HG02678 (cell line): ENCODE data around the gene REXO5.

ENCODE experiments used
- ATAC-seq: cut with Tn5 transposase; IDR thresholded peaks from one replicate; pipeline ENCODE4 v1.9.1; 2021; ENCODE audit warnings: mild to moderate bottlenecking, moderate library complexity; ENCODE audit not compliant: unreplicated experiment

The REXO5 gene

DNA sequence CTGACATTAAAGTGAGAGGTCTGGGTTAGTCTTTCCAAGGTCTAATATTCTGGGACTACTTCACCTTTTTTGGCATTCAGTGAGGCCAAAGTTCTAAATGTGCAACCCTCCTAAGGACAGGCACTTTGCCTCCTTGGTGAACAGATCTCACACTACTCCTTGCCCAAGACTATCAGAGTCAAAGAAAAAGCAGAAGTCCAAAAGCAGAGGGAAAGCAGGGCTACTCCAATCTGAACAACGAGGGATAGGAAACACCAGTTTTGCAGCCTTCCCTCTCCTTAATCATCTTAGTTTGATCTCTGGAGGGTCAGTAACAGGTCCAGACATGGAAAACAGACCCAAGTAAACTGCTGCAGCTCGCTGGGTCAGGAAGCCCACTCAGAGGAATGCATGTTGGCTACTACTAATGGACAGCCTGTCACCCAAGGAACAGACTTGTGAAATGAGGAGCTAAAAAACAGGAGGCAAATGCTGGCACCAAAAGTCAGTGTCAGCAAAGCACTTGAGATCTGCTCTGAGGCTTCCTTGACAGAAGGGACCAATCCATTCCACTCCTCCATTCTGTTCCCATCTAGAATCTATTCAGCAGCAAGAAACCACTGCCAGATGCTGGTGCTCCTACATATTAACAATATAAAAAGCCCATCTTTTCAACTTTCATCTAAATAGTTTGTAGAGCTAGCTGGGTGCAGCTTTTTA is 63.9 kb downstream of the REXO5 start:
- ATAC-seq = no peak

DNA sequence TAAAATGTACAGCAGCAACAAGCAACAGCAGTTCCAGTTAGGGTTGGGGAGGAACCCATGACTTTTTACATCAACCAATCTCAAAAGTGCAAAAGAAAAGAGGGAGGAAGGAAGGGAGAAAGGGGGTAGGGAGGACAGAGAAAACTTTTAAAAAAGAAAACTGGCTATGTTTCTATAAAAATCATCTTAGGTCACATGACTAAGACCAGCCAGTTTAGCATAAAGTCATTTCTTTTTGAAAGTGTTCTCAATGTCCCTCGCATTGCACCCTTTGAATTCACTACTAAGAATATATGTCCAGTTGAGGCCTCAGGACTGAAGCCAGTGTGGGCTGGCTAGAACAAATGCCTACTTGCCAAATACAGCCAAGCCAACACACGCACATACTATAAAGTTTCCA is 64.9 kb downstream of the REXO5 start:
- no peak for ATAC-seq

DNA sequence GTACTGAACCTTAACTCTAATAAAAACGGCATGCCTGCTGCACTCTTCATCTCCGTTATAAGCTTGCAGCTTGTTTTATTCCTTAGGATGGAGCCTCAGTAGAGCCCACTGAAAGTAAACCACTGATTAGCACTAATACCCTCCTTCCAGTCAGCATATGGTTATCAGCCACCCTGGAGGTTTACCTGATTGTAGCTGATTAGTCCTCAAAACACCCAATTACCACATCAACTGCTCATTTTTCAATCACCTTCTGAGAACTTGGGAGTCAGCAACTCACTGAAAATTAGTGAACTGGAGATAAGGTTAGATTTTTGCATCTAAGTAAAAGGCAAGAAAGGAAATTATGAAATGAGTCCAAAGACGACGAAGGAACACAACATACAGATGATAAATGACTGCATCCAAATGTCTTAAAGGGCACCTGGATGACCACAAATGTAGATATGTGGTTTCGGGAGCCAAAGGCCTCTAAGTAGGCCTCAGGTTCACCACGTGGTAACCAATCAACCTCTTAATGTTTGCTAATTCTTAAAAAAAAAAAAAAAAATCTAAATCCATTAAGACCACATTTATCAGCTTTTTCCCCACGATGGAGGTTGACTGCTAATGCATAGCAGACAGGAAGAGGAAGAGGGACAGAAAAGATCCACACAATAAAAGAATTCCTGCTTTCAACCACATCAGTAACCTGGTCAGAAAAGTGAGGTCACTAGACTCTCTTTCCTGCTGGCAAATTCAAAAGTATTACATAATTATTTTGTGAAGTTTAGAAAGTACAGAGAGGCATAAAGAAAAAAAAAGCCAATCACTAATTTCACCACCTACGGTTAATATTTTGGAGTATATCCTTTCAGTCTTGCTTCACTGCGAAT is 65.9 kb downstream of the REXO5 start:
- ATAC-seq = no peak

DNA sequence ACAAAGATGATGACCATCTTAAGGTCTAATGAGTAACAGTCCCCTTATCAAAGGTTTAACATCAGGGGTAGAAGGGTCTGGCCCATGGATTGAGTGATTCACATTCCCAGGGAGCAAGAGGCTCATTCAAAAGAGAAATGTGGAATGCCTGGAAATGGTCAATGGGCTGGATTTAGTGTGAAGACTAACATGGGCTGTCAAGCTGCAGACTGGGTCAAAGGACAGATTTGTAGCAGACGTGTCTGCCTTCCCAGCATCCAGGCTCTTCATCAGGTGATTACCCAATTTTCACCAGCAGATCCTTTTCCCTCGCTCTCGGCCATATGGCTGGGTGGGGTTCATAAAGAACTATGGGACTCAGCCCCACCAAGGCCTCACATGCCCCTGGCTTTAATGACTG is 67.0 kb downstream of the REXO5 start:
- no peak for ATAC-seq

DNA sequence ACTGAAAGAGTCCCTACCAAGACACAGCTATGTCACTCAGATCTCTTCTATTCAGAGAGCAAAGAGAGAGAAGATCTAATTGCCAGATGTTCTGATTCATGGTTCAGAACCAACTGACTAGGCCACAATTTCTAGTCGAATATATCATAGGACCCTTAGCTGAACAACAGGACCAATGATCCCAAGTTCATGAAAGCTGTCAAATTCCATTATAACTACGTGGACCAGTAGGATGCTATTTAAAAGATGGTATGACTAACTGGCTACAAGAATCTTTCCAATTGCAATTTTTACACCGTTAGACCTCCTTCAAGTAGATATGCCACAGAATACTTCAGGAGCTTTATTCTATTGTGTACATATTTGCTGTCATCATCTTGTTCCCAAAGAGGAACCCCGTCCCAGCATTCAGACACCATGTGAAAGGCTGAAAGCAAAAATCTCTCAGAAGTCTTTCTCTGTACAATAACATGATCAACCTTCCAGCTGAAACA is 67.8 kb downstream of the REXO5 start:
- ATAC-seq = no peak

DNA sequence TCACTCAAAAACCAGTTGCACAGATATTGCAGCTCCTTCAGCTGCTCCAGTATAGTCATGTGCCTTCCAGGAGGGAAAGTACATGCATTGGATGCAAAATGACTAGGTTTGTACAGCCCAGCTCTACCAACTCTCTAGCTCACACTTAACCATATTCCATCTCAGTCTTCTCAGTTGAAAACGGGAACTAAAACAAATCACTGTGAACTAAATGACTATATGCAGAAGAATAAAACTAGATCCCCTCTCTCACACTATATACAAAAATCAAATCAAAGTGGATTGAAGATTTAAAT is 69.0 kb downstream of the REXO5 start:
- ATAC-seq = no peak

DNA sequence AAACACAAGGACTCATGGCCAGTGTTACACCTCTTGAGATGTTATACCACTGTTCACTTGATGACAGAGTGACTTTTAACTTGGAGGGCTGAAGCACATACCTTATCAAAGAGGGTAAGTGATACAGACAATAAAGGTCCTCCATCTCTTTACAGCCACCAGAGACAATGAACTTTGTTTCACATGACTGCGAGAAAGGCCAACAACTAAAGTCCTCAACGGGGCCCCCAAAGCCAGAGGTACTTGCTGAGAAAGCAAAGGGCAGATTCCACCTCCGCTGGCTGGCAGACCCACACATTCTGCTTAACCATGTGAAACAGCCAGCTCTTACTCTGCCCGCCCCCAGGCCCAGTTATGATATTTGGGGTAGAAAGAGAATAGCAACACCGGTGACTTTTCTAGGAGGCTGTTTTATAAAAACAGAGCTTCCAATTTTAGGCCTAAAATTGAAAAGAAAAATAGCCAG is 72.4 kb downstream of the REXO5 start:
- ATAC-seq = no peak

DNA sequence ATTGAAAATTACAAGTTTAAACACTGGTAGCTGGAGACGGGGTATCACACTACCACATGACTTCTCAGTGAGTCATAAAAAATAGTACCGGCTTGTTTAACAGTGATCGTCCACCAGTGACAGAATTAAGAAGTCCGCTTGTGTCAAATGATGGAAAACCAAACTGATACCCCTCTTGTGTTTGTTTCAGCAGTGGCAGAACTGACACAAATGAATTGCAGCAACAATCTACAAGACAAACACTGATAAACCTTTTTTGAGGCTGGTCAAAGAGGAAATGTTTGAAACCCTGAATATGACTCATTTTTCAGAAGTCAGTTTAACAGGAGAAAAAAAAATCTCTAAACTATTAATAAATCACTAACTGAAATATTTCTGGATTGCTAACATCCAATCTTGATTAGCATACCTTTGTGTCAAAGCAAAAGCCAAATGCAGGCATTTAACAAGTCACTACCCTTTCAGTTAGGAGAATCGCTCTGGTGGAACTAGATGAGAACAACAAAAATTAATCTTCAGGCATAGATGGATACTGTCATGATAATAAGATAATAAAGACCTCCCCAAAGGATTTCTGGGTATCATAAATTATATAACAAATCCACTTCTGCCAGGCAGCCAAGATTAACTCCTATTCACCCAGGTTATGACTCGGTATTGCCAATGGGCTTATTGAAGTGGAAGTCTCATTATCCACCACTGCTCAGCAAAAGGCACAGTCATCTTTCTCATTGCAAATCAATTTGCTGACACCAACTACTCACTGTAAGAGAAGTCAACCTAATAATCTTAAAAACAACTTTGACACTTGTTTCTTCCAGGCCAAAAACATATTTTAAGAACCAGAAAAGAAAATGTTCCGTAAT is 73.1 kb downstream of the REXO5 start:
- no peak for ATAC-seq

DNA sequence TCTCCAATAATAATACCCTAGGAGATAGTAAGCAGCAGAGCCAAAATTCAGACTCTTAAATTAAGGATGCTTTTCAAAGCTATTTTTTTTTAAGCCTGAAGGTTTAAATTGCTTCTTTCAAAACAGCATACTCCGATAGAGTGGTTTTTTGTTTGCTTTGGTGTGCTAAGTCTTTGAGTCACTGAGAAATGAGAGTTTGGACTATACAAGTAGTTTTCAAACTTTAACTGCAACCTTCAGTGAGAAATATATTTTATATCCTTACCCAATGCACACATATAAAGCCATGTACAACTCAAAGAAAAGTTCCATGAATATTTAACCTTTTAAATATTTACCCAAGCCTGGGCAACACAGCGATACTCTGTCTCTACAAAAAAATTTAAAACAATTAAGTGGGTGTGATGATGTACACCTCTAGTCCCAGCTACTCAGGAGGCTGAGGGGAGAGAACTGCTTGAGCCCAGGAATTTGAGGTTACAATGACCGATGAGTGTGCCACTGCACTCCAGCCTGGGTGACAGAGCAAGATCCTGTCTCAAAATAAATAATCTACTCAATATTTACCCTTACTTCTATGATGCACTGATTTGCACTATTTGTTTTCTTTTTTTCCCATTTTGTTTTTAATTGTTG is 74.7 kb downstream of the REXO5 start:
- no peak for ATAC-seq

DNA sequence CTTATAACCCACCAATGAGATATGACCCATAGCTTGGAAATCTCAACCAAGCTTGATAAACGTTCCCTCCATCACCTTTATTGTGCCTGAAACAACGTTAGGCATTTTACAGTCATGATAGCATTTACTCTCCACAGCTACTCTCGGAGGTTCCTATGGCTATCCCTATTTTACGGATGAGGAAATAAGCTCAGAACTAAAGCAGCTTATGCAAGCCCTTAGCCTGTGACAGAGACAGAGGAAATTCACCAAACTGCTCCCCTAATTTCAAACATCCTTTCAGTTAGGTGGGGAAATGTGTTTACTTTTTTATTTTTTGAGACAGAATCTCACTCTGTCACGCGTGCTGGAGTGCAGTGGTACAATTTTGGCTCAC is 75.2 kb downstream of the REXO5 start:
- ATAC-seq = no peak

DNA sequence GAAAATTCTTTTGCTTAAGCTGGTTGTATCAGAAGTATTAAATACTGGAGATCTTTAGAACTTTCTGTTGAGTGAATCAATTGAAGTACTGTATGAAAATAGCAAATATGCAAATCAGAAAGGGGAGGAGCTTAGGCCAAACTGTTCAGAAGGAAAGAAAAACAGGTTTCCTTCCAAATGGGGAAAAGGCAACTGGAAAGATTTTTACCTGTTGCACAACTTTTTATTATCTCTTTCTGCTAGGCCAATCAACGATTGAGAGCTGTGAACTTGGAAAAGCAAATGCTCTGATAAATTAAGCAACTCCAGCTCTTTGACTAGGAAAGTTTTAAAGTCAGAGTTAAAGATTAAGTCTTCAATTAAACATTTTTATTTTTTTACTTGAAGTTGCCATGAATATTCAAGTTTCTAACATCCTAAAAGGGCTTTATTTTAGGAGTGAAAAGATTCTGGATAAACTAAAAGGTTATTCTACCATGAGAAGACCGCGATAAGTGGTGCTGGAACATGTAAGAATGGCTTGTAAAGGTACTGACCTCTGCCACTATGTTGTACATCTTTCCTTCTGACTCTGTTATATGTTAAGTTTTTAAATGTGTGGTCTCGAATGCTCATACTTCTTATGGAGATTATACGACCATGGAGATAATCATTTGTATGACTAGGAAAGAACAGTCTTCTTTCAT is 77.4 kb downstream of the REXO5 start:
- ATAC-seq = no peak

DNA sequence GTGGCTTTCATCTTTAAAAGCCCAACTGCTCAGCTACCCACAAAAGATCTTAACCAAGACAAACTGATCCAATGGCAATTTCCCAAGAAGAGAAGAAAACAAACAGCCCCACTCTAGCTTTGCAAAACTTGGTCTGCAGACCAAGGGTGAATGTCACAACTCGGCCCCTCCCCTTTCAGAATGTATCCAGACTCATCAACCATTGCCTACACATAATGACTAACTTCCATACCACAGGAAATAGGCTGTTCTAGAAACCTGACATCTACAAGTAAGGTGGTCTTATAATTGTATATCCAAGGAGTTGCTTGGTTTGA is 77.9 kb downstream of the REXO5 start:
- ATAC-seq = no peak

DNA sequence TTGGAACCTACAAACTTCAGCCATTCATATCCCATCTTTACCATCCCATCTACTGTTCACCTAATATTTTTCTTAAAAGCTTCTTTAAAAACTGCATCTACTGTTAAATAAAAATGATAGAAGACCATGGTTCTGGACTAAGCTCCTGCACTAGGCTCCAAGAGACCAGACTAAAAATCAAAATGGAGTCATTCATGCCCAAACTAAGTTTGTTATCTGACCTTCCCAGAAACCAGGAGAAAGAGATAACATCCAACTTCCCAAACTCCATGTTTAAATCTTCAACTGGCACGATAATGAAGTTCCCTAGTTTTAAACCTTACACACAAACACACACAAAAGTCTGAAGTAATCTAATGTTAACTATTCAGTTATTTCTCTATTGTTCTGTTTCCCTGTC is 80.0 kb downstream of the REXO5 start:
- ATAC-seq = no peak

DNA sequence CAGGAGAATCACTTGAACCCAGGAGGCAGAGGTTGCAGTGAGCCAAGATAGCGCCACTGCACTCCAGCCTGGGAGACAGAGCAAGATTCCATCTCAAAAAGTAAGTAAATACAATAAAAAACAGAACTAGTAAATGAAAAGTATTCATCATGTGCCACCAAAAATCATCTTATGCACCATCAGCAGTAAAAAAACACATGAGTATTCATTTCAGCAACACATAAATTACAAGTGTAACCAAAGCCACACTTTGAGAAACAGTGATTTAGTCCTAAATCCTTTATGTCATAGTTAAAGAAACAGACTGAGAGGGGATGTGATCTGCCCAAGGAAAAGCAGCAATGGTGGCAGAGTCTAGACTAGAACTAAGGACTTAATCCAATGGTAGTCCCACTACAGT is 80.9 kb downstream of the REXO5 start:
- no peak for ATAC-seq

DNA sequence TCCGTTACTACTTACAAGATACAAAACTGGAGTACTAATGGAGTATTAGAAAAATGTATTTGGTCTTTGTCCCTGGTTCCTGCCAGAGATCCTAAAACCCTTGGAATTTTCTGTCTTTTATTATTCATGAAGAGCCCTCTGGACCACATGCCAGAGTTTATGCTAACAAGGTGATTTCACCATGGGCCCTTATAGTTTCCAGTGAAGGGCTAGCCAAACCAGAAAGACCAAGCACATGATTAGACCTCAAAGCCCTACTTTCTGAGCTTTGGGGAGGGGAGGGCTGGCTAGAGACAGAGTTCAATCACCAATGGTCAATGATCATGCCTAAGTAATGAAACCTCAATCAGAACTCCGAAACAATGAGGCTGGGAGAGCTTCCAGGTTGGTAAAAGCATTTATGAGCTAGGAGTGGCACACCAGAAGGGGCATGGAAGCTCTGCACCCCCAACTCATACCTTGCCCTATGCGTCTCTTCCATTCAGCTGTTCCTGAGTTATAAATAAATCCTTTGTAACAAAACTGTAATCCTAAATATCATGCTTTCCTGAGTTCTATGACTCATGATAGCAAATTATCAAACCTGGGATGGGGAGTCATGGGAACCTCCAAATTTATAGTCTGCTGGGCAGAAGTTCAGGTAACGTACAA is 83.4 kb downstream of the REXO5 start:
- no peak for ATAC-seq

DNA sequence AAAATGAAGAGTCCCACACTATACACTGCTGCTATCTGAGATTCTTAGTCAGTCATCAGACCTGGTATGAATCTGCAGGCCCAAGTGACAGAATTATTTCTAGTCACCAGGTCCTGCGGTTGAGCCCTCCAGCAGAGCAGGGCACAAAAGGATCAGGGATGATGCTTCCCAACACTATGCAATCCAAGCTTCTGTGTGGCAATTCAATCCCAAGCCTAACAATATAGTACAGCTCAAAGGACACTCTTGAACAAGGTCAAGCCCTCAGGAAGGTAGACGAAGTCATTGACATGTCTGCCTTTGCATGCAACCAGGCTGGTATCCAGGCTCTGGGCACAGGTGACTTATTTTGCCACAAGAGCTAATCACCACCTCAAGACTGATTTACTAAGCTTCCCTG is 88.1 kb downstream of the REXO5 start:
- no peak for ATAC-seq

DNA sequence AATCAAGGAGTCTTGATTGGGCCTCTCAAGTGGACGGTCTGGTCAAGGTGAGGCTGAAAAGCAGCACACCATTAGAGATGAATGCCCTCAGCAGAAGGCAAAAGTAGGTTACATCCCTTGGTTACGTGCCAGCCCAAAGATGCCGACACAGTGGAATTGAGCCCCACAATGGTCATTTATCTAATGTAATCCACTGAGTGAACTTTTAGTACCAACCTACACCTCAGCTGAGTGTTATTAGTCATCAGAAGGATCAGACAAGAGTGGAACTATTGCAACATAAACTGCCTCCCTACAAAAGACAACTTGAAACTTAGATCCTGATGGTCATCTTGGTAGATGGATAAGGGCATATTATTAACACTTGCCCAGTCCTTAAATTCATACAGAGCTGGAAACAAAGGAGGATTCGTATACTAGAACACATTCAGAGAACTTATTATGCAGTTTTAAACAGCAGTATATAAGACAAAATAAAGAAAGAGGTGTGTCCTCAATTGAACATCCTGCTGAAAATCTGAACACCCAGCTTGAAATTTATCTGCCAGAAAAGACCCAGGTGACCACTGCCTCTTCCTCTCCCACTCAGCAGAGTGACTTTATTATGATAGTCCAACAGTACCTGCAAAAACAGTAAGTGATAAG is 91.0 kb downstream of the REXO5 start:
- ATAC-seq = no peak

DNA sequence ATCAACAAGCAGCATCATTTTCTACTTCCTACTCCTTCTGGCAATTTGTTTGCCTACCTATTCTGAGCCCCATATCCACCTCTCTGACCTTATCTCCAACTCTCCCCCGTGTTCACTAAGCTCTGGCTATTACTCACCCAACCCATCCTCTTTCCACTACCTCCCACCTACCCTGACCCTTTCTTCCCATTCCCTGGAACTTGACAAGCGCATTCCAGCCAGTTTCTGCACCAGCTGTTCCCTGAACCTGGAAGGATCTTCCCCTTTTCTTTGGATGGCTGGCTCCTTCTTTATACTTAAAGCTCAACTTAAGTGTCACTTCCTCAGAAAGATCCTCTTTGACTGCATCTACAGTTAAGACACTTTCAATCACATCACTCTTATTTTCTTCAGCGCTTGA is 91.6 kb downstream of the REXO5 start:
- ATAC-seq = no peak

DNA sequence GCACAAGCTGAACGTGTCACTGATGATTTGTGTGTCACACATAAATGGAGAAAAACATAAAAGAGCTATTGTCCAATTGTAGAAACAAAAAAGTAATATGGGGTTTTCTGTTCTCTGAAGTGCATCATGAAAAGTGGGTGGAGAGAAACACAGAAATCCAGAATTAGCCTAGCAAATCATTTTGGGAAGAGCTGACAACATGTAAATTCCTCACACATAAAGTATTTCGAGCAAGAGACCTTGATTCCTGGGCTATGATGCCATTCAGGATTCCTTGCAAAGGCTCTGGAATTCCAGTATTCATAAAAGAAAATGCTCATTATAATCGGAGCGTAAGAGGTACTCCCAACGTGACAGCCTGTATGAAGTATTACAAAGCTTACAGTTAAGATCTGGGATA is 92.7 kb downstream of the REXO5 start:
- no peak for ATAC-seq
